Measurements from ENCODE around the gene SRPK2.

The SRPK2 gene

GRCh38 chr7:105067691-105068090, 321.0 kb downstream of the SRPK2 start:
- no peak for DNase-seq

Data from NCI-H69 (cell line).